ENCODE measurements around the gene CEP41. TPM values are rescaled to one million over a fixed set of nuclear protein-coding genes. Genes with fewer than 3 reads are reported as not detected.
A peak's percentile ranks its signal among the peaks of the same experiment; 100 is the strongest.

The CEP41 gene, protein sequence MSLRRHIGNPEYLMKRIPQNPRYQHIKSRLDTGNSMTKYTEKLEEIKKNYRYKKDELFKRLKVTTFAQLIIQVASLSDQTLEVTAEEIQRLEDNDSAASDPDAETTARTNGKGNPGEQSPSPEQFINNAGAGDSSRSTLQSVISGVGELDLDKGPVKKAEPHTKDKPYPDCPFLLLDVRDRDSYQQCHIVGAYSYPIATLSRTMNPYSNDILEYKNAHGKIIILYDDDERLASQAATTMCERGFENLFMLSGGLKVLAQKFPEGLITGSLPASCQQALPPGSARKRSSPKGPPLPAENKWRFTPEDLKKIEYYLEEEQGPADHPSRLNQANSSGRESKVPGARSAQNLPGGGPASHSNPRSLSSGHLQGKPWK
- 19.6 and 25.6 TPM in 2 replicates for total RNA-seq (2014; rRNA removed; shearing (Covaris generic))
- 35.4 and 41.1 TPM in 2 replicates for total RNA-seq (2022)
- percentile 64 among the genes with signal in this experiment for Bru-seq, nascent RNA
- percentile 61 among the genes with signal in this experiment for BruChase-seq, experiment 1, labeled RNA remaining after a 6-hour chase
- BruChase-seq, experiment 2, labeled RNA remaining after a 2-hour chase = percentile 65 among the genes with signal in this experiment
- long read RNA-seq, full-length matches to known transcripts = 57 of 82 reads
- long read RNA-seq, partial matches to known transcripts = 9 of 82 reads
- long read RNA-seq, other reads (novel, unspliced or antisense) = 16 of 82 reads

- no peaks in the 10 kb centered on the region for H4K20me1 ChIP-seq (ENCODE audit: insufficient read depth, low read length)
- H3K9me2 ChIP-seq (ENCODE audit: insufficient read depth, low read length) = no peaks in the 10 kb centered on the region
- H3K36me3 ChIP-seq (ENCODE audit: insufficient read depth, low read length) = no peaks in the 10 kb centered on the region
- H3K27ac ChIP-seq (ENCODE audit: low read depth, low read length, poor library complexity, severe bottlenecking) = peak within 1 kb of the TSS; percentile 76
- H3K79me2 ChIP-seq (ENCODE audit: insufficient read depth, low read depth, low read length) = peaks cover 10% of the 10 kb centered on the region; the same call in 1 of the 2 replicates
- no peaks in the 10 kb centered on the region for H3K9me3 ChIP-seq (ENCODE audit: low read length)
- intact Hi-C loops (cut with micrococcal nuclease; ENCODE audit: unreplicated experiment) = loop anchor here (1.0 to 10.0 kb wide), 2 partner anchors 228 to 366 kb away; partner anchors contain the start of genes COPG2 and KLHDC10
- peak within 1 kb of the TSS; percentile 95 for H2AFZ ChIP-seq (ENCODE audit: low read length)
- POLR2A ChIA-PET = interaction anchor here (0.6 to 1.7 kb wide), 11 partner anchors 13 to 1002 kb away, joined by 3 to 9 read pairs (median 3); no protein-coding TSS in a partner anchor
- peak within 1 kb of the TSS; percentile 76 for H3K4me2 ChIP-seq (ENCODE audit: low read length)
- H3K4me3 ChIP-seq (ENCODE audit: low read depth, low read length, poor library complexity, severe bottlenecking) = peak within 1 kb of the TSS; percentile 71
- BruUV-seq (replicated peaks) = no TSS peak
- DNase-seq (ENCODE audit: low spot score) = peak; percentile 98
- no peak for TF ChIP-seq EZH2phosphoT487 (IDR thresholded peaks at IDR 0.05; ENCODE audit: borderline replicate concordance, low read depth, low read length)
- TF ChIP-seq, protein P1, sequence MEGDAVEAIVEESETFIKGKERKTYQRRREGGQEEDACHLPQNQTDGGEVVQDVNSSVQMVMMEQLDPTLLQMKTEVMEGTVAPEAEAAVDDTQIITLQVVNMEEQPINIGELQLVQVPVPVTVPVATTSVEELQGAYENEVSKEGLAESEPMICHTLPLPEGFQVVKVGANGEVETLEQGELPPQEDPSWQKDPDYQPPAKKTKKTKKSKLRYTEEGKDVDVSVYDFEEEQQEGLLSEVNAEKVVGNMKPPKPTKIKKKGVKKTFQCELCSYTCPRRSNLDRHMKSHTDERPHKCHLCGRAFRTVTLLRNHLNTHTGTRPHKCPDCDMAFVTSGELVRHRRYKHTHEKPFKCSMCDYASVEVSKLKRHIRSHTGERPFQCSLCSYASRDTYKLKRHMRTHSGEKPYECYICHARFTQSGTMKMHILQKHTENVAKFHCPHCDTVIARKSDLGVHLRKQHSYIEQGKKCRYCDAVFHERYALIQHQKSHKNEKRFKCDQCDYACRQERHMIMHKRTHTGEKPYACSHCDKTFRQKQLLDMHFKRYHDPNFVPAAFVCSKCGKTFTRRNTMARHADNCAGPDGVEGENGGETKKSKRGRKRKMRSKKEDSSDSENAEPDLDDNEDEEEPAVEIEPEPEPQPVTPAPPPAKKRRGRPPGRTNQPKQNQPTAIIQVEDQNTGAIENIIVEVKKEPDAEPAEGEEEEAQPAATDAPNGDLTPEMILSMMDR (conservative IDR thresholded peaks at IDR 0.05; ENCODE audit: low read length) = no peak
- CTCF ChIA-PET (ENCODE audit: unreplicated experiment) = interaction anchor here (0.6 to 0.9 kb wide), 3 partner anchors 28 to 308 kb away, joined by 3 read pairs; no protein-coding TSS in a partner anchor
- H3K4me1 ChIP-seq (ENCODE audit: insufficient read depth, low read length, poor library complexity, severe bottlenecking) = peaks cover 24% of the 10 kb centered on the region
Measured at GRCh38 chr7:130440527-130441365, at the start of gene CEP41. TSS of gene CEP41 (minus strand) at chr7:130441016. CDS start at chr7:130440966, 50 bp downstream.

DNA sequence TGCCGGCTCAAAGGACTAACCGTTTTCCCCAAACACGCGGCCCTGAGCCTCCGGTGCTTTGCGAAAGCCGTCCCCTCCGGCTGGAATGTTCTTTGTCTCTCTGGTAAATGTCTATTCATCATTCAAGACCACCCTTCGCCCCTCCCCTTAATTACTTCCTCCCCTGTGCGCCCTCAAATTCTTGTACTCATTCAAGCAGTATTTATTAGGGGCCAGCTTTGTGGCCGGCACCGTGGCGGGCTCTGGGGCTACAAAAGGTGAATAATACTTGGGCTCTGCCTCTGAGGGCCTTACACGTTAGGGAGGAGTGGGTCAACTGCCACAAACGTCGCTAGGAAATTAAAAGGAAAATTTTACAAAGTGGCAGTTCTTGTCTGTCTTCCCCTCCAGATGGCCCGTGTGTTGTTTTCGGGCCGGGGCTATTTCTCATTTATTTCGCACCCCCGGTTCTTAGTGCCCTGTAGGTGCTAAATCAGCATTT, 49.5 kb upstream of the CEP41 start:
- no peak for TF ChIP-seq EZH2phosphoT487 (IDR thresholded peaks at IDR 0.05; ENCODE audit: borderline replicate concordance, low read depth, low read length)
- TF ChIP-seq, protein P1 (conservative IDR thresholded peaks at IDR 0.05; ENCODE audit: low read length) = no peak

More for the DNA sequence above, 49.5 kb upstream of the CEP41 start:
- no peak overlapping the region for H3K27ac ChIP-seq (ENCODE audit: low read depth, low read length, poor library complexity, severe bottlenecking)
- no peaks in the 10 kb centered on the region for H4K20me1 ChIP-seq (ENCODE audit: insufficient read depth, low read length)
- H3K4me2 ChIP-seq (ENCODE audit: low read length) = no peak overlapping the region
- no peak for DNase-seq (ENCODE audit: low spot score)
- H3K9me2 ChIP-seq (ENCODE audit: insufficient read depth, low read length) = no peaks in the 10 kb centered on the region
- H3K4me1 ChIP-seq (ENCODE audit: insufficient read depth, low read length, poor library complexity, severe bottlenecking) = peaks cover 5% of the 10 kb centered on the region
- H3K79me2 ChIP-seq (ENCODE audit: insufficient read depth, low read depth, low read length) = no peaks in the 10 kb centered on the region
- intact Hi-C loops (cut with micrococcal nuclease; ENCODE audit: unreplicated experiment) = no loop called here
- H2AFZ ChIP-seq (ENCODE audit: low read length) = no peak overlapping the region
- H3K4me3 ChIP-seq (ENCODE audit: low read depth, low read length, poor library complexity, severe bottlenecking) = no peak overlapping the region
- no peaks in the 10 kb centered on the region for H3K9me3 ChIP-seq (ENCODE audit: low read length)
- POLR2A ChIA-PET = no interaction called here
- BruUV-seq (replicated peaks) = no TSS peak
- H3K36me3 ChIP-seq (ENCODE audit: insufficient read depth, low read length) = no peaks in the 10 kb centered on the region
- CTCF ChIA-PET (ENCODE audit: unreplicated experiment) = no interaction called here
